ENCODE results near the gene SGCG.

DNA sequence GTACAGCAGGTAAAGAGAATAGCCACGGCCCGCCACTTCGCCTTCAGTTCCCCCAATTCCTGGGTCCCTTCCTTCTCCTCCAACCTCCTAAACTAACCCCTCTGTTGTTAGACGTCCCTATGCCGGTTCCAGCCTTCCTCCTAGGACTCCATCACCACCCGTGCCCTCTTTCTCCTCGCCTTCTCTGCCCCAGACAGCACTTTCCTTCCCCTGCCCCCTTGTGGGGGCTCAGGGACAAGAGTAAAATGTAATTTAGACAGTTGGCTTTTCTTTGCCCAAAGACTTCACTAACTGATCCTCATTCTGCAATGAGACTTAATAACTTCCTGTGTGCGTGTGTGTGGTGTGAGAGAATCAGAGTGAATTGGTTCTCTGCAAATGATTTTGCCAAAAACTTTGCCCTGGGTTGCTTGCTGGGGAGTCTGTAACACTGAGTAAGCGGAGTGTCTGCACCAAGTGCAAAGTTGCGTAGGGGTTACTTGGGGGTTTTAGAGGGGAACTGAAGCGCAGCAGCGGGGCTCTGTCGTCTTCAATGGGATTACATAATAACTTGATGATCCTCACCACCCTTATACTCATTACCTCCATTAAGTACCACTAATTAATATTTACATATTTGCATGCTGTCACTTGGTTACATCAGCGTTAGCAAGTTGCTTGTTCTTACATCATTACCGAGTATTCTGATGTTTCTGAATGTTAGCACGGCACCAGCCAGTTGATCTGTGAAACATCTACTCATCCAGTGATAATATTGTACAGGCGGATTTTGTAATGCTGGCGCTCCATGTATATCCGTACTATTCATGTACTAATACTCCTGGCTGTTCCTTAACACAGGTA lies 19.9 kb upstream of the SGCG start:
- TF ChIP-seq, protein P1, sequence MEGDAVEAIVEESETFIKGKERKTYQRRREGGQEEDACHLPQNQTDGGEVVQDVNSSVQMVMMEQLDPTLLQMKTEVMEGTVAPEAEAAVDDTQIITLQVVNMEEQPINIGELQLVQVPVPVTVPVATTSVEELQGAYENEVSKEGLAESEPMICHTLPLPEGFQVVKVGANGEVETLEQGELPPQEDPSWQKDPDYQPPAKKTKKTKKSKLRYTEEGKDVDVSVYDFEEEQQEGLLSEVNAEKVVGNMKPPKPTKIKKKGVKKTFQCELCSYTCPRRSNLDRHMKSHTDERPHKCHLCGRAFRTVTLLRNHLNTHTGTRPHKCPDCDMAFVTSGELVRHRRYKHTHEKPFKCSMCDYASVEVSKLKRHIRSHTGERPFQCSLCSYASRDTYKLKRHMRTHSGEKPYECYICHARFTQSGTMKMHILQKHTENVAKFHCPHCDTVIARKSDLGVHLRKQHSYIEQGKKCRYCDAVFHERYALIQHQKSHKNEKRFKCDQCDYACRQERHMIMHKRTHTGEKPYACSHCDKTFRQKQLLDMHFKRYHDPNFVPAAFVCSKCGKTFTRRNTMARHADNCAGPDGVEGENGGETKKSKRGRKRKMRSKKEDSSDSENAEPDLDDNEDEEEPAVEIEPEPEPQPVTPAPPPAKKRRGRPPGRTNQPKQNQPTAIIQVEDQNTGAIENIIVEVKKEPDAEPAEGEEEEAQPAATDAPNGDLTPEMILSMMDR (IDR thresholded peaks at IDR 0.05) = no peak
- TF ChIP-seq POLR2A (IDR thresholded peaks at IDR 0.05) = no peak
